ENCODE data around the gene PAX7.

Gene PAX7

GRCh38 chr1:18721776-18722175, 91.1 kb downstream of the PAX7 start:
- H3K4me3 ChIP-seq (ENCODE audit: control insufficient read depth, low read depth, low read length): no peak overlapping the region

DNA sequence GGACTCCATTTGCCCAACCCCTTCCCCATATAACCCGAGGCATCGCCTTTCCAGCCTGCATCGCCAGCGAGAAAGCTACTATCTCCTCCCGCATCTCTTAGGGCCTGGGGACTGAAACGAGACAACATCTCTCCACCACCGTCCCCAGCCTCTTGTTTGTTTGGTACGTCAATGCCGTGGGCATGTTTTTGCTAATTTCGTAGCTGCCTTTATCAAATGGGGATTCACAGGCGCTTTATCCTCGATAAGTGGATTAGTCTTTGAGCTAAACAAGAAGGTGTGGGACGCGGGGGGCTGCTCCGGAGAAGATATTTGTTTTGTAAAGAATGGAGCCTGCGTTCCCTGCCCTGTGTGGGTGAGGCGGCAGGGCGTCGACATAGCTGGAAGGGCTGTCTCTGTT, 91.6 kb downstream of the PAX7 start:
- no peak for DNase-seq (ENCODE audit: low read depth)
- no peak overlapping the region for H3K4me3 ChIP-seq (ENCODE audit: control insufficient read depth, low read depth, low read length)
- no peak for TF ChIP-seq CTCF (IDR thresholded peaks at IDR 0.05; ENCODE audit: control insufficient read depth, insufficient read depth, low read depth, low read length, missing control alignments)

More at GRCh38 chr1:18721776-18722175, 91.1 kb downstream of the PAX7 start:
- DNase-seq (ENCODE audit: low read depth): no peak
- no peak for TF ChIP-seq CTCF (IDR thresholded peaks at IDR 0.05; ENCODE audit: control insufficient read depth, insufficient read depth, low read depth, low read length, missing control alignments)

- H3K4me3 ChIP-seq (ENCODE audit: control insufficient read depth, low read depth, low read length): no peak overlapping the region
- TF ChIP-seq CTCF (IDR thresholded peaks at IDR 0.05; ENCODE audit: control insufficient read depth, insufficient read depth, low read depth, low read length, missing control alignments): no peak
- no peak for DNase-seq (ENCODE audit: low read depth)
These were observed 92.6 kb downstream of the PAX7 start for GRCh38 chr1:18723206-18723605.

DNA sequence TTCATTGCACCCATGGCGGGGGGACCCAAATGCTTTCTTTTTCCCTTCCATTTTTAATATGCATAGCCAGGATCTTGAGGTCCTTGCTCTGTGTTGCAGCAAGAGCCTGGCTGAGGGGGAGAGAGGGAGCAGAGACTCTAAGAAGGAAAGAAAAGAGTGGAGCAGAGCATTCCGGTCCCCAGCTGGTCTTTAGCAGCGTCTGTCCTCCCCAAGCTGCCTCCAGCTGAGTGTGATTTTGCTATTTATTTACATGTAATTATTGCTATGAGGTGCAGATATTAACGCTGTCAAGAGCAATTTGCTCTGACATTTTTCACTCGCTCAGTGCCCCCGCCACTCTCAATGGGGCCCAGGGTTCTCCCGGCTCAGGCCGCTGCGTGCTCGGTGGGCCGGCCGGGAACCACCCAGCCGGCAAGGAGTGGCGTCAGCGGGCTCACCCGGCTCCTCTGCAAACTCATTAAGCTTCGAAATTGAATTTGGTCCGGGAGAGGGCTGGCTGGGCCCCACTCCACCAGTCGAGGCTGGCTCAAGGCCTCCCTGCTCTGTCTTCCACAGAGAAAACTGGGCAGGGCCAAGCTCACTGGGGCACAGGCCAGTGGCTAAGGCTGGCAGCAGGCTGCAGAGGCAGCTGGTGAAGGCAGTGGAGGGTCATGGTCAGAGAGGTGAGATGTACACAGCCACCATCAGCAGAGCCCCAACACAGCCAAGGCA, 93.2 kb downstream of the PAX7 start:
- no peak overlapping the region for H3K4me3 ChIP-seq (ENCODE audit: control insufficient read depth, low read depth, low read length)
- no peak for DNase-seq (ENCODE audit: low read depth)
- TF ChIP-seq CTCF (IDR thresholded peaks at IDR 0.05; ENCODE audit: control insufficient read depth, insufficient read depth, low read depth, low read length, missing control alignments): no peak

DNA sequence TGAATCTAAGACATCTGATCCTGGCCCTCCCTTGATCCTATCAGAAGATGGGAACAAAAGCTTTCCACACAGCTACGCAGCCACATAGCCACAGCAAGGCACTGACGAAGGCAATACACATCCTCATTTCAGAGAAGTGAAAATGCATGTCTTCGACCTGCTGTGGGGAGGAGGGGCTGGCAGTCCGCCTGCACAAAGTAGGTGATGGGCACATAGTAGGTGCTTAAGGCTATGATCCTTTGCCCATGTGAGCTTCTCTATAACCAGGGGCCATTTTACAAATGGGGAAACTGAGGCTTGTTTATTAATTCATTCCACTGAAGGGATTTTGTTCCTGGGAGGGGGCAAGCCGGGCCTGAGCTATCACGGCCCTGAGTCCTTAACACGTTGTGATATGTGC, 94.2 kb downstream of the PAX7 start:
- no peak for DNase-seq (ENCODE audit: low read depth)
- no peak overlapping the region for H3K4me3 ChIP-seq (ENCODE audit: control insufficient read depth, low read depth, low read length)
- TF ChIP-seq CTCF (IDR thresholded peaks at IDR 0.05; ENCODE audit: control insufficient read depth, insufficient read depth, low read depth, low read length, missing control alignments): no peak

DNA sequence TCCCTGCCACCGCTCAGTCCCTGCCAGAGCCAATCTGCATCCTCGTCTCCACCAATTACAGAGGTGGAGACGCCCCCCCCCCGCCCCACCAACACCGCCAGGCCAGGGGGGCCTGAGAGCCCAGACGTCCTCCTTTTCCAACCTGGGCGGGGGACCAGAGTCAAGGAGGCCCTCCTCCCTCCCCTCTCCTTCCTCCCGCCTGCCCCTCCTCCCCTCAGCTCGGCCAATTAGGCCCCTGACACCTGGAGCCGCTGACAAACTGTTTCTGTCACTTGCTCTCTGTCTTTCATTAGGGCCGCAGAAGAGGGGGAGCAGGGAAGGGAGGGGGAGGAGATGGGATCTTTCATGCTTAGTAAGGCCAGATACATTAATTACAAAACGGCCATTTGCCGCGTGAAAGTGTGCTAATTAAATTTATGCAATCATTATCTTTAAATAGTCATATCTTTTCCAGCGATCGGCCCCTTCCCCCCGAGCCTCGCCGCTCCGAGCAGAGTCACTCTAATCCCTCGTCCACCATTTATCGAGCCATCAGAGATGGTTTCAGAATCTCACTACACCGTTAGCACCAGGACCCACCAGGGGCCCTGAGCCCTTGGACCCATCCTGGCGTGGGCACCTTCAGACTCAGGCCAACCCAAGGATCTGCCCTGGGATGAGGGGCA, 94.7 kb downstream of the PAX7 start:
- TF ChIP-seq CTCF (IDR thresholded peaks at IDR 0.05; ENCODE audit: control insufficient read depth, insufficient read depth, low read depth, low read length, missing control alignments): no peak
- H3K4me3 ChIP-seq (ENCODE audit: control insufficient read depth, low read depth, low read length): no peak overlapping the region
- DNase-seq (ENCODE audit: low read depth): no peak

Data from AG09309 (cell line).